RWPE2 (cell line): ENCODE data around the gene FRY.

Source experiments
- ATAC-seq: fragments of 200-7000 bp; cut with Tn5 transposase; 3 replicates; pipeline ENCODE4 v1.9.1; 2021; ENCODE audit warnings: low read depth
- DNase-seq: peaks from one replicate; pipeline ENCODE4 v3.0.0-alpha.2; 2020; ENCODE audit warnings: low spot score
- H3K27ac ChIP-seq: fragments of 450-650 bp; 2 replicates; pipeline ENCODE4 v1.5.1; 2017; ENCODE audit warnings: mild to moderate bottlenecking; ENCODE audit not compliant: poor library complexity, severe bottlenecking
- H3K27me3 ChIP-seq: fragments of 250-450 bp; sonication (Bioruptor Pico); 2 replicates; pipeline ENCODE4 v1.5.1; 2021; ENCODE audit warnings: mild to moderate bottlenecking, moderate library complexity; ENCODE audit not compliant: insufficient read depth, poor library complexity, severe bottlenecking
- H3K36me3 ChIP-seq: fragments of 250-450 bp; sonication (Bioruptor Pico); 2 replicates; pipeline ENCODE4 v1.5.1; 2020; ENCODE audit warnings: low read depth, mild to moderate bottlenecking, moderate library complexity
- H3K4me1 ChIP-seq: fragments of 250-450 bp; sonication (Bioruptor Pico); 2 replicates; pipeline ENCODE4 v1.5.1; 2021; ENCODE audit warnings: mild to moderate bottlenecking, moderate library complexity; ENCODE audit not compliant: insufficient read depth, poor library complexity, severe bottlenecking
- H3K4me3 ChIP-seq: fragments of 250-450 bp; sonication (Bioruptor Pico); 2 replicates; pipeline ENCODE4 v1.5.1; 2021; ENCODE audit warnings: mild to moderate bottlenecking, moderate library complexity; ENCODE audit not compliant: severe bottlenecking
- H3K9me3 ChIP-seq: fragments of 250-450 bp; sonication (Bioruptor Pico); 2 replicates; pipeline ENCODE4 v1.5.1; 2021; ENCODE audit warnings: mild to moderate bottlenecking, moderate library complexity; ENCODE audit not compliant: severe bottlenecking
- TF ChIP-seq, protein P1 (sequence below): fragments of 450-650 bp; IDR thresholded peaks from one replicate; pipeline ENCODE4 v1.5.1; 2017; ENCODE audit warnings: mild to moderate bottlenecking, moderate library complexity; ENCODE audit not compliant: poor library complexity, severe bottlenecking

FRY gene

GRCh38 chr13:32107474-32107873, 75.9 kb downstream of the FRY start:
- DNase-seq = no peak
- TF ChIP-seq, protein P1, sequence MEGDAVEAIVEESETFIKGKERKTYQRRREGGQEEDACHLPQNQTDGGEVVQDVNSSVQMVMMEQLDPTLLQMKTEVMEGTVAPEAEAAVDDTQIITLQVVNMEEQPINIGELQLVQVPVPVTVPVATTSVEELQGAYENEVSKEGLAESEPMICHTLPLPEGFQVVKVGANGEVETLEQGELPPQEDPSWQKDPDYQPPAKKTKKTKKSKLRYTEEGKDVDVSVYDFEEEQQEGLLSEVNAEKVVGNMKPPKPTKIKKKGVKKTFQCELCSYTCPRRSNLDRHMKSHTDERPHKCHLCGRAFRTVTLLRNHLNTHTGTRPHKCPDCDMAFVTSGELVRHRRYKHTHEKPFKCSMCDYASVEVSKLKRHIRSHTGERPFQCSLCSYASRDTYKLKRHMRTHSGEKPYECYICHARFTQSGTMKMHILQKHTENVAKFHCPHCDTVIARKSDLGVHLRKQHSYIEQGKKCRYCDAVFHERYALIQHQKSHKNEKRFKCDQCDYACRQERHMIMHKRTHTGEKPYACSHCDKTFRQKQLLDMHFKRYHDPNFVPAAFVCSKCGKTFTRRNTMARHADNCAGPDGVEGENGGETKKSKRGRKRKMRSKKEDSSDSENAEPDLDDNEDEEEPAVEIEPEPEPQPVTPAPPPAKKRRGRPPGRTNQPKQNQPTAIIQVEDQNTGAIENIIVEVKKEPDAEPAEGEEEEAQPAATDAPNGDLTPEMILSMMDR = no peak
- H3K27ac ChIP-seq = no peak overlapping the region
- no peak overlapping the region for H3K4me3 ChIP-seq
- H3K4me1 ChIP-seq = no peaks in the 10 kb centered on the region
- no peaks in the 10 kb centered on the region for H3K36me3 ChIP-seq
- no peak for ATAC-seq
- H3K27me3 ChIP-seq = no peaks in the 10 kb centered on the region
- H3K9me3 ChIP-seq = no peaks in the 10 kb centered on the region

GRCh38 chr13:32107973-32108372, 76.4 kb downstream of the FRY start:
- ATAC-seq (no peak), DNase-seq (no peak)
- H3K9me3 ChIP-seq = no peaks in the 10 kb centered on the region

GRCh38 chr13:32113532-32113931, 82.0 kb downstream of the FRY start:
- Histone ChIP-seq H3K27ac (no peak overlapping the region), H3K27me3 (no peaks in the 10 kb centered on the region), H3K4me1 (no peaks in the 10 kb centered on the region), H3K36me3 (no peaks in the 10 kb centered on the region), H3K9me3 (no peaks in the 10 kb centered on the region), H3K4me3 (no peak overlapping the region)
- TF ChIP-seq, protein P1 = no peak
- DNase-seq (no peak), ATAC-seq (no peak)

More at GRCh38 chr13:32107973-32108372, 76.4 kb downstream of the FRY start:
- H3K27me3 ChIP-seq = no peaks in the 10 kb centered on the region
- no peaks in the 10 kb centered on the region for H3K36me3 ChIP-seq
- H3K27ac ChIP-seq = no peak overlapping the region
- TF ChIP-seq, protein P1 = no peak
- H3K4me3 ChIP-seq = no peak overlapping the region
- H3K4me1 ChIP-seq = no peaks in the 10 kb centered on the region

DNA sequence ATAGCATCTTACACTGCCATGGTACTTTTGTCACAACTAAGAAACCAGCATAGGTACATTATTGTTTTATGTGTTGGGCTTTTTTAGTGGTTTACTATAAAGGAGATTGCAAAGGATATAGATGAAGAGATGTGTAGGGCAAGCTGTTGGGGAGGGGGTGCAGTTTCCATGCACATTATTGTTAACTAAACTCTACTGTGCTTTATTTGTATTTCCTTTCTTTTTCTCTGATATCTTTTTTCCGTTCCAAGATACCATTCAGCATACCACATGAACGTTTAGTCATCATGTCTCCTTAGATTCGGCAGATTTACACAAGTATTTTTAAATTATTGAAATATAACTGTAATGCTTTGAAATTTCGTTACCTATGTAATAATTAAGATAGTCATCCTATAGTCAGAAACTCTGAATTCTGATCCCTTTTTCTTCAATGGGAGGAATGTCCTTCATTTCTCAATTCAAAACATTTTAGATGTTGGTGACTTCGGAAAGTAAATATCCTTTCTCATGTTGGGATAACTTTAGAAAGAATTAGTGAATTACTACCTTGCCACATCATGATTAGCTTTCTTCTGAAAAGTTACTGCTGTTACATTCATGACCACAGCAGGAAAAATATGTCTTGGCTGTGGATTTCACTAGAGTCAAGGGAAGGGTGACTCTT, 82.8 kb downstream of the FRY start:
- TF ChIP-seq, protein P1 = no peak
- Histone ChIP-seq H3K4me3 (no peak overlapping the region), H3K9me3 (no peaks in the 10 kb centered on the region), H3K36me3 (no peaks in the 10 kb centered on the region), H3K27ac (no peak overlapping the region), H3K4me1 (no peaks in the 10 kb centered on the region), H3K27me3 (no peaks in the 10 kb centered on the region)
- ATAC-seq (no peak), DNase-seq (no peak)

DNA sequence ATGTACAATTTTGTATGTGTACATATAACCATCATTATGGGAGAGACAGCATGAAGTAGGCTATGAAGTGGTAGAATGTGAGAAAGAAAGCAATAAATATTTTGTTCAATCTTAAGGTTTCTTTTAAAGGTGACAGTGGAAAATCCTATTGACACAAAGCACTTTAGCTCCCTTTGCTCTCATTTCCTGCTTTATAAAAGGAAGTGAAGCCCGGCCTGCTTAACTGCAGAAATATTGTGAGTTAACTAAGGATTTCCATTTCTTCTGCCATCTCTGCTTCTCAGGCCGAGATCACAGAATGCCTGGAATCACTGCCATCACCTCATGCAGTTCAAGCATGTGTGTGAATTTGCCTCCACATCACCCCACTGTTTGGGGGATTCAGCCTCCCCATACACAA, 83.5 kb downstream of the FRY start:
- Histone ChIP-seq H3K4me1 (no peaks in the 10 kb centered on the region), H3K36me3 (no peaks in the 10 kb centered on the region), H3K27me3 (no peaks in the 10 kb centered on the region), H3K9me3 (no peaks in the 10 kb centered on the region), H3K4me3 (no peak overlapping the region), H3K27ac (no peak overlapping the region)
- ATAC-seq (no peak), DNase-seq (no peak)
- TF ChIP-seq, protein P1 = no peak
